Subcutaneous adipose tissue (tissue), 4 donors: ENCODE measurements around the gene CA6. TPM values are rescaled to one million over a fixed set of nuclear protein-coding genes. Genes with fewer than 3 reads are reported as not detected.

Experiments used
- total RNA-seq, 4 donors: library from RNA; depleted of rRNA; stranded (reverse); fragments of >200 nt; gene quantifications; one replicate each; pipeline ENCODE4 v1.1.0, GENCODE V29; 2016
- TF ChIP-seq, protein P1 (sequence below): fragments of 450-650 bp; IDR thresholded peaks from one replicate; pipeline ENCODE4 v1.5.1; 2016; ENCODE audit warnings: low read depth, mild to moderate bottlenecking, control low read depth, antibody characterized with exemption, moderate library complexity

The CA6 gene
- total RNA-seq, 4 donors from 2014 or later: not detected

DNA sequence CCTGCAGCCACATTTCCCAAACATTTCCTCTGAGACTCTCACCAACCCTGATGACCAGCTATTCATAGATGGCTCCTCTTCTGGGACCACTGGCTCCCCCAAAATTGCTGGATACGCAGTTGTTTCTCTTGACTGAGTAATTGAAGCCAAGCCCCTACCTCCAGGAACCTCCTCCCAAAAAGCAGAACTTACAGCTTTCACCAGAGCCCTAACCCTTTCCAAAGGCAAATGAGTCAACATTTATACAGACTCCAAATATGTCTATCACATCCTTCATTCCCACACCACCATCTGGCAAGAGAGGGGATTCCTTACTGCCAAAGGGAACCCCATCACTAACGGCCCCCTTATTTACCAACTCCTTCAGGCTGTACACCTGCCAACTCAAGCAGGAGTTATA is 20.3 kb upstream of the CA6 start:
- TF ChIP-seq, protein P1, sequence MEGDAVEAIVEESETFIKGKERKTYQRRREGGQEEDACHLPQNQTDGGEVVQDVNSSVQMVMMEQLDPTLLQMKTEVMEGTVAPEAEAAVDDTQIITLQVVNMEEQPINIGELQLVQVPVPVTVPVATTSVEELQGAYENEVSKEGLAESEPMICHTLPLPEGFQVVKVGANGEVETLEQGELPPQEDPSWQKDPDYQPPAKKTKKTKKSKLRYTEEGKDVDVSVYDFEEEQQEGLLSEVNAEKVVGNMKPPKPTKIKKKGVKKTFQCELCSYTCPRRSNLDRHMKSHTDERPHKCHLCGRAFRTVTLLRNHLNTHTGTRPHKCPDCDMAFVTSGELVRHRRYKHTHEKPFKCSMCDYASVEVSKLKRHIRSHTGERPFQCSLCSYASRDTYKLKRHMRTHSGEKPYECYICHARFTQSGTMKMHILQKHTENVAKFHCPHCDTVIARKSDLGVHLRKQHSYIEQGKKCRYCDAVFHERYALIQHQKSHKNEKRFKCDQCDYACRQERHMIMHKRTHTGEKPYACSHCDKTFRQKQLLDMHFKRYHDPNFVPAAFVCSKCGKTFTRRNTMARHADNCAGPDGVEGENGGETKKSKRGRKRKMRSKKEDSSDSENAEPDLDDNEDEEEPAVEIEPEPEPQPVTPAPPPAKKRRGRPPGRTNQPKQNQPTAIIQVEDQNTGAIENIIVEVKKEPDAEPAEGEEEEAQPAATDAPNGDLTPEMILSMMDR: no peak

DNA sequence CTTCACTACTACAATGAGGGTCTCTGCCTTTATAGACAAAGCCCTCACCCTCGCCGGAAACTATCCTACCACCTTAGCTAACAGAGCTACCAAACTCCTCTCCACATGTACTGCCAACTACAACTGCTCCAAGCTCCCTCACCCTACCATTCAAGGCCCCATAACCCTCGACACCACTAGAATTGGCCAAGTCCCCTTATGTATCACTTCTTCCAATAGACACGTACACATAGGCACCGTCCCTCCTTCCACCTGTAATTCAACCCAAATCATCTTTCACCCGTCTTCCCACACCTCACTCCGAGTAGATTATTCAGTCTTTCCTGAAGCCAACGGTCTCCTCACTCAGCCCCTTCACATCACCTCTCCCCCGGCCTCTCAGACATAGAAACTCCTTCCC is 19.7 kb upstream of the CA6 start:
- TF ChIP-seq, protein P1: no peak

DNA sequence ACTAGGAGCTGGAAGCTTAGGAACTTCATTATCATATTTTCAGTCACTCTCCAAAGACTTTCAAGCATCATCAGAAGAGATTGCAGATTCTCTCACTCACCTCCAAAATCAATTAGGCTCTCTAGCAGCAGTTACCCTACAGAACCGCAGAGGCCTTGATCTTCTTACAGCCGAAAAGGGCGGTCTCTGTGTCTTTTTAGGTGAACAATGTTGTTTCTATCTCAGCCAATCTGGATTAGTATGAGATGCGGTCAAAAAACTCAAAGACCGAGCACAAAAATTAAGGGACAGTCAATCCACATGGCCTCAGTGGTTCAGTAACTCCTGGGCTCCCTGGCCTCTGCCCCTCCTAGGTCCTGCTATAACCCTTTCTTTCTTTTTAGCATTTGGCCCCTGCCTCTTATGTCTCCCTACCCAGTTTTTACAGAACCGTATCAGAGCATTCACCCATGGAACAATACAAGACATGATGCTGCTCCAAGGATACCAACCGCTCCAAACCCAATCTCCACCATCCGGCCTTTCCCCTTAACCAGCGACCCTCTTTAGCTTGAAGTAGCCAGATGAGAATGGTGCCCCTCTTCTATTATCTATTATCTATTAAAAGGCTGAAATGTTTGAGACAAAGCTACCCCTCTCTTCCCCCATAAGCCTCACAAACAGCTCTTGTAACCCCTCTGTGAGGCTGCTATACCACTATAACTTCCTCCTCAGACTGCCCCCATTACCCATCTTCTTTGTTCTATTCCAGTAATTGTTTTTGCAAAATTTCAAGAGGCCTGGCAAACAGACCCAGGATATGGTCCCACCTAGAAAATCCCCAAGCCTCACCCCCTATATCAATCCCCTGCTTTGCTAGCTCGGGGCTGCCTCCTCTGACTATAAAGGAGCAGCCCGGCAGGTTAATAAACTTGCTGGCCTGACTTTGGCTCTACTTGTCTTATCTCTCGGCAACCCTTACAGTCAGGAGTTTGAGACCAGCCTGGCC is 18.7 kb upstream of the CA6 start:
- TF ChIP-seq, protein P1: no peak

DNA sequence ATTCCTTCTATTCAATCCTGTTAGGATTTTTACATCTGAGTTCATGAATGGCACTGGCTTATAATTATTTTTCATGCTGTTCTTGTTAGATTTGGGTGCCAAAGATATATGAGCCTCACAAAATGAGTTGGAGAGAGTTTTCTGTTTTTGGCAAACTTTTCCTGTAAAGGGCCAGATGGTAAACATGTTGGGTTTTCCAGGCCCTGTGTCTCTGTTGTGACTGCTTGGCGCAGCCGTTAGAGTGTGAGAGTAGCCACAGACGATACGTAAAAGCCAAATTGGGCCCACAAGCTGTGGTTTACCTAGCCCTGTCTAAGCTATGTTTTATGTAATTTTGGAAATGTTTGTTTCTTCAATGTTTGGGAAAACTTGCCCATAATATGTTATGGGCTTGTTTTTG is 15.6 kb upstream of the CA6 start:
- TF ChIP-seq, protein P1: no peak

DNA sequence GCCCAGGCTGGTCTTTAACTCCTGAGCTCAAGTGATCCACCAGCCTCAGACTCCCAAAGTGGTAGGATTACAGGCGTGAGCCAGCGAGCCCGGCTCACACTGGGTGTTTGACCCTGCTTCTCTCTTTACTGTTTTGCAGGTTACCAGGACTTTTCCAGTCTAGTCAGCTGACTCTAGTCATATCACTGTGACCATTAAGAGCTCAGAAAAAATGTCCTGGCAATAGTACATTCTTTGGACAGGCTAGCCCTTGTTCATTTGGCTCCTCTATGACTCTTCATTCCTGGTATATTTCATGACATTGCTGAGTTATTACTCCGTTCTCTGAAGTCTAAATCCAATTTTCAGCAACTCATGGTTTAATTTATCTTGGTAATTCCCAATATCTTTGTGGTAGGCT is 8.0 kb upstream of the CA6 start:
- TF ChIP-seq, protein P1: no peak

DNA sequence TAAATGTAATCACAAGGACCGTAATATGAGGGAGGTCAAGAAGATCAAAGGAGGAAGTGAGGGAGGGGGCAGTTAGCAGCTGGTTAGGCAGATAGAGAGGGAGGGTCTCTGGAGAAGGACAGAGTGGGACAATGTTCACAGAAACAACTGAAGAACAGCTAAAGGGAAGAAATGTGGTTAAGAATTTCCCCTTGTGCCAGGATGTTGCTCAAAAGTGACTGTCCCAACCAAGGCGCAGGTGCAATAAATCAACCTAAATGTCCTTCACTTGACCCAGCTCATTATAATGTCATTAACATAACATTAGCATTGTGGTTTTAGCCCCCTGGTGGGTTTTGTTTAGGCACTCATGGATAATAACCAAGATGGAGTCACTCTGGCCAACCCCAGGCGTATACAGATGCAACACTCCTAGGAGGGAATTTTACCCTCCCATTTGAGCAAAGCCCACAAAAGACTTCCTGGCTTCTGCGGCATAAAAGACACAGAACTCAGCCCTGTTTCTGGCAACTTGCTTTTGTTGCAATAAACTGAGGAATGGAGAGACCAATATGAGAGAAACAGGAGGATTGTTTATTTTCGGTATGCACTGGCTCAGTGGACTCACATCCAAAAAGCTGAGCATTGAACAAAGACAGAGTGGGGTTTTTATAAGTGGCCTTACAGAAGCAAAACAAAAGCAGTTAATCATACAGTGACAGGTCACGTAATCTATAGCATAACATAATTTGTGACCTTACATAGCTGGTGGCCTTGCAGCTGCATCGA is 7.3 kb upstream of the CA6 start:
- TF ChIP-seq, protein P1: no peak

DNA sequence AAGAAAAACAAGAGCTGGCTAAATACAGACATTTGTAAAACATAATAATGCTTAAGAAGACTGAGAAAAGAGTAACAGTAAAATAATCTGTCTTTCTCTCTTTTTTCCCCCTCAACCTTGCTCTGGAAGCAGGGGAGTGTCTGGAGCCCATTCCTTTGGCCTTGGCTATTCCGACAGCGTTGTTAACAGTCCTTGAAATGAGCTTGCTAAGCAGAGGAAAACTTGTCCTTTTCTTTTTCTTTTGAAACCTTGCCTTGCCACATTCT is 6.7 kb upstream of the CA6 start:
- TF ChIP-seq, protein P1: no peak
